ENCODE measurements around the gene LRRC18.

LRRC18 gene

DNA sequence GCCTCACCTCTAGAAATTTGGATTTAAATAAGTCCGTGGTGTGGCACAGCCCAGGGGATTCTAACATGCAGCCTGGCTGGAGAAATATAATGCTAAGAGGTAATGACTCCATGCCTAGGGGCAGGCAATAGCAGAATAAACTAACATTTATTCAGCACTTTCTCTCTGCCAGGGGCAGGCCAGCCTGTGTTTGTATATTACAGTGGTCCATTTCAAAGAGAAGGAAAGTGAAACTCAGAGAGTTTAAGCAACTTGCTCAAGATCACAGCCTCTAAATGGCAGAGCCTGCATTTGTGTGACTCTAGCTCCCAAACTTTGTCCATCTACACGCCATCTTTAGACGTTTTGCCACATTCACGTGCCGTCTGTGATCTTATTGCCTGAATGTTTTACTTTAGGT lies 6.7 kb upstream of the LRRC18 start:
- Histone ChIP-seq H3K27me3 (ENCODE audit: low read depth, low read length) (no peaks in the 10 kb centered on the region), H3K4me3 (ENCODE audit: low read length) (no peak overlapping the region), H3K4me1 (ENCODE audit: low read length) (no peaks in the 10 kb centered on the region), H3K9me3 (ENCODE audit: insufficient read depth, low read length) (no peaks in the 10 kb centered on the region), H4K20me1 (ENCODE audit: insufficient read depth, low read length) (no peaks in the 10 kb centered on the region), H2AFZ (ENCODE audit: low read depth, low read length) (no peak overlapping the region), H3K79me2 (ENCODE audit: low read length) (no peaks in the 10 kb centered on the region), H3K36me3 (replicated peaks; ENCODE audit: low read depth, low read length) (peaks cover 38% of the 10 kb centered on the region), H3K4me2 (ENCODE audit: low read length) (no peak overlapping the region), H3K9ac (ENCODE audit: low read length) (no peak overlapping the region), H3K27ac (ENCODE audit: low read length) (no peak overlapping the region)
- no peak for TF ChIP-seq EZH2phosphoT487 (IDR thresholded peaks at IDR 0.05; ENCODE audit: low read depth)
- TF ChIP-seq CTCF (IDR thresholded peaks at IDR 0.05; ENCODE audit: low read depth, low read length): no peak

DNA sequence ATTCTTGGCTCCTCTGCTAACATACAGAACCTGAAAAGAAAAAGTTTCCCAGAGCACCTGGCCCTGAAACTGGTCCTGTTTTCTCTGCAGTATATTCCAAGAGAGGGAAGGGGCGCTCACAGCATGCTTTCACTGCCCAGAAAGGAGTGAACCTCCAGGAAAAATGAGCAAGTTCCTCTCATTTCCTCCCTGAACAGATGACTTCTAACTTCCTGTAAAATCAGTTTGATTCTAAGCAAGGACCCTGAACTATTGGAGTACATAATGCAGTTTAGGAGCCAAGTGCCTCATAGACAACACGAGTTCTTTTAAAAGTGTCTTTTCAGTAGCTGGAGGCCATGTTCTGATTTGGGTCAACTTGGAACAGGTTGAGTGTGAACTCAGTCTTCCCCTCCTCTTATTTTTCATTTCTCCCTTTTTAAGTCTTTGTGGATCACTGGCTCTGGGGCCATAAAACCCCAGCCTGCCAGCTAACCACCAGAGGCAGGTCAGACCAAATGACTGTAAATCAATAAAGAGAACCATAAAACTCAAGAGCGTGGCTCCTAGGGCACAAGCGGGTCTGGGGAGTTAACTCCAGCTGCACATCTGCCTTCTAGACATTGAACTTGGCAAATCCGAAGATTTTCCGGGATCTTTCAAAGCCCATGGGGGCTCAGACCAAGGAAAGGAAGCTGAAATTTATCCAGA lies 5.9 kb upstream of the LRRC18 start:
- Histone ChIP-seq H3K4me3 (ENCODE audit: low read length) (no peak overlapping the region), H3K27me3 (ENCODE audit: low read depth, low read length) (no peaks in the 10 kb centered on the region), H3K9me3 (ENCODE audit: insufficient read depth, low read length) (no peaks in the 10 kb centered on the region), H3K27ac (ENCODE audit: low read length) (no peak overlapping the region), H3K79me2 (ENCODE audit: low read length) (no peaks in the 10 kb centered on the region), H4K20me1 (ENCODE audit: insufficient read depth, low read length) (no peaks in the 10 kb centered on the region), H2AFZ (ENCODE audit: low read depth, low read length) (no peak overlapping the region), H3K4me1 (ENCODE audit: low read length) (no peaks in the 10 kb centered on the region), H3K4me2 (ENCODE audit: low read length) (no peak overlapping the region), H3K9ac (ENCODE audit: low read length) (no peak overlapping the region), H3K36me3 (replicated peaks; ENCODE audit: low read depth, low read length) (peaks cover 35% of the 10 kb centered on the region)
- TF ChIP-seq CTCF (IDR thresholded peaks at IDR 0.05; ENCODE audit: low read depth, low read length) (no peak), EZH2phosphoT487 (IDR thresholded peaks at IDR 0.05; ENCODE audit: low read depth) (no peak)

DNA sequence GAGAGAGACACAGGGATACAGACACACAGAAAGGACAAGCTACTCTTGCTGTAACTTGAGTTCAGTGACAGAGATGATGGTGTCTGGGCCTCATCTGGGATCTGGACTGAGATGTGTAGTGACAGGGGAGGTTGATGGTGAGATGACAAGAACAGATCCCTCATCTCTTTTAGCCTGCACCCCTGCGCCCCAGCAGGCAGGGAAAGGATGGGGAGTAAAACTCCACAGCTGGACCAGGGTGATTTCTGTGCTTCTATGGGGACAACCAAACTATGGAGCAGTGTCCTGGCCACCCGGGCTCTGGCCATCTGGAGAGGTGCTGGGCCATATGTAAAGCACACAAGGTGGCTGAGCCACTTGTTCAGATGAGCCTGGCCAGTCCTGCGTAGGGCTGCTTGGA lies 4.5 kb upstream of the LRRC18 start:
- Histone ChIP-seq H2AFZ (ENCODE audit: low read depth, low read length) (no peak overlapping the region), H3K27me3 (ENCODE audit: low read depth, low read length) (no peaks in the 10 kb centered on the region), H3K9ac (ENCODE audit: low read length) (no peak overlapping the region)

DNA sequence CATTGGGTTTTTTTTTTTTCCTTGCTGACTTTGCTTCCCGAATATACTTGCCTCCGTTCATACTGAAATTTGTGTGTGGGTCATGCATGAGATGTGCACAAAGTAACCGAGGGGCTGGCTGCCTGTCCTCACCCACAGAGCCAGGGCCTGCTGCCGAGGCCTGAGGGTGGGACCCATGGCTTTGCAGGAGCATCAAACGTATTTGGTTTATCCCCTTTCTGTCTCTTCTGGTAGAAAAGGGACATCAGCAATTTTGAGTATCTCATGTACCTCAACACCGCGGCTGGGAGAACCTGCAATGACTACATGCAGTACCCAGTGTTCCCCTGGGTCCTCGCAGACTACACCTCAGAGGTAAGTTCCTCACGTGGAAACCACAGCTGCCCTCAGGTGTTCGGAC lies 3.5 kb upstream of the LRRC18 start:
- Histone ChIP-seq H2AFZ (ENCODE audit: low read depth, low read length) (no peak overlapping the region), H3K9me3 (ENCODE audit: insufficient read depth, low read length) (no peaks in the 10 kb centered on the region), H3K9ac (ENCODE audit: low read length) (no peak overlapping the region), H3K27me3 (ENCODE audit: low read depth, low read length) (no peaks in the 10 kb centered on the region), H3K79me2 (ENCODE audit: low read length) (no peaks in the 10 kb centered on the region), H3K27ac (ENCODE audit: low read length) (no peak overlapping the region), H3K36me3 (replicated peaks; ENCODE audit: low read depth, low read length) (peaks cover 31% of the 10 kb centered on the region), H3K4me3 (ENCODE audit: low read length) (no peak overlapping the region), H4K20me1 (ENCODE audit: insufficient read depth, low read length) (no peaks in the 10 kb centered on the region), H3K4me2 (ENCODE audit: low read length) (no peak overlapping the region), H3K4me1 (ENCODE audit: low read length) (no peaks in the 10 kb centered on the region)
- TF ChIP-seq CTCF (IDR thresholded peaks at IDR 0.05; ENCODE audit: low read depth, low read length) (no peak), EZH2phosphoT487 (IDR thresholded peaks at IDR 0.05; ENCODE audit: low read depth) (no peak)

More for the DNA sequence above, 4.5 kb upstream of the LRRC18 start:
- H3K4me3 ChIP-seq (ENCODE audit: low read length): no peak overlapping the region
- H3K79me2 ChIP-seq (ENCODE audit: low read length): no peaks in the 10 kb centered on the region
- H3K27ac ChIP-seq (ENCODE audit: low read length): no peak overlapping the region
- no peak overlapping the region for H3K4me2 ChIP-seq (ENCODE audit: low read length)
- TF ChIP-seq CTCF (IDR thresholded peaks at IDR 0.05; ENCODE audit: low read depth, low read length): no peak
- no peaks in the 10 kb centered on the region for H4K20me1 ChIP-seq (ENCODE audit: insufficient read depth, low read length)
- H3K9me3 ChIP-seq (ENCODE audit: insufficient read depth, low read length): no peaks in the 10 kb centered on the region
- H3K36me3 ChIP-seq (replicated peaks; ENCODE audit: low read depth, low read length): peaks cover 35% of the 10 kb centered on the region
- no peaks in the 10 kb centered on the region for H3K4me1 ChIP-seq (ENCODE audit: low read length)
